Endothelial cell of umbilical vein (primary cell): Measurements from ENCODE around the gene MED12L. TPM values are rescaled to one million over a fixed set of nuclear protein-coding genes. Genes with fewer than 3 reads are reported as not detected.

ENCODE experiments used
- BruUV-seq: library from RNA; stranded (reverse); fragments of 400-500 nt; replicated peaks from 2 replicates; lab custom pipeline; 2021; lab: Mats Ljungman, UMichigan
- CTCF ChIA-PET: fragments of 300-600, 350-600 bp; sonication (Branson Sonifier 250); formaldehyde crosslinking; loops from one replicate; lab custom pipeline; 2021; ENCODE audit warnings: antibody characterized with exemption, inconsistent platforms; lab: Charles Lee
- POLR2A ChIA-PET: fragments of 300-600, 350-600 bp; sonication (Branson Sonifier 250); formaldehyde crosslinking; loops from one replicate; lab custom pipeline; 2021; ENCODE audit warnings: antibody characterized with exemption, inconsistent platforms; lab: Charles Lee
- DNase-seq: peaks from one replicate; pipeline ENCODE4 v3.0.0-alpha.2; 2011; ENCODE audit warnings: low read depth, low spot score
- FAIRE-seq: peaks from 2 replicates; lab custom pipeline; 2011; peaks lifted over from hg19 to GRCh38; lab: Jason Lieb, UNC
- H2AFZ ChIP-seq: 2 replicates; pipeline ENCODE4 v1.6.0; 2012; ENCODE audit warnings: low read depth, low read length, control low read depth, inconsistent platforms
- H3K27ac ChIP-seq: 2 replicates; pipeline ENCODE4 v1.5.1; 2011; ENCODE audit warnings: low read depth, mild to moderate bottlenecking, control low read depth, low read length, moderate library complexity; ENCODE audit not compliant: insufficient read depth
- H3K27me3 ChIP-seq, 2 experiments: 2 replicates each; pipeline versions ENCODE4 v1.6.0 to v1.6.1; 2011; ENCODE audit warnings: low read length in 2 of 2, mixed read lengths in 1 of 2; ENCODE audit not compliant: control insufficient read depth in 2 of 2, insufficient read depth in 2 of 2
- H3K36me3 ChIP-seq, 2 experiments: 2 replicates in 1 of 2; 3 replicates in 1 of 2; pipeline ENCODE4 v1.5.1; 2011; ENCODE audit warnings: low read length in 2 of 2, mild to moderate bottlenecking in 1 of 2, moderate library complexity in 1 of 2; ENCODE audit not compliant: control insufficient read depth in 2 of 2, insufficient read depth in 2 of 2; ENCODE audit errors: extremely low read depth in 1 of 2
- H3K4me1 ChIP-seq: 3 replicates; pipeline ENCODE4 v1.5.1; 2011; ENCODE audit warnings: mild to moderate bottlenecking, low read length; ENCODE audit not compliant: control insufficient read depth, insufficient read depth; ENCODE audit errors: extremely low read depth
- H3K4me2 ChIP-seq: 2 replicates; pipeline ENCODE4 v1.6.1; 2011; ENCODE audit warnings: low read length, control low read depth, mixed read lengths; ENCODE audit not compliant: insufficient read depth
- H3K4me3 ChIP-seq, 3 experiments: fragments of 200-600 bp in 1 of 3; sonication (generic), shearing (Covaris generic) in 1 of 3; replicated peaks in 1 of 3; 2 replicates each; pipeline ENCODE4 v1.5.1; 2011 to 2016; ENCODE audit warnings: control low read depth in 3 of 3, low read length in 3 of 3, mild to moderate bottlenecking in 2 of 3, inconsistent platforms in 1 of 3, low read depth in 1 of 3, moderate library complexity in 1 of 3; ENCODE audit not compliant: insufficient read depth in 1 of 3
- H3K79me2 ChIP-seq: 2 replicates; pipeline ENCODE4 v1.6.0; 2012; ENCODE audit warnings: low read length, inconsistent platforms; ENCODE audit not compliant: control insufficient read depth, insufficient read depth
- H3K9ac ChIP-seq: replicated peaks from 2 replicates; pipeline ENCODE3; 2011; ENCODE audit warnings: low read length, control low read depth; ENCODE audit not compliant: insufficient read depth; ENCODE audit errors: extremely low read depth
- H3K9me1 ChIP-seq: replicated peaks from 3 replicates; pipeline ENCODE4 v1.6.0; 2011; ENCODE audit warnings: mild to moderate bottlenecking, low read length; ENCODE audit not compliant: control insufficient read depth, insufficient read depth; ENCODE audit errors: extremely low read depth
- H3K9me3 ChIP-seq: replicated peaks from 2 replicates; pipeline ENCODE4 v1.5.1; 2012; ENCODE audit warnings: low read length, inconsistent platforms; ENCODE audit not compliant: control insufficient read depth, insufficient read depth
- H4K20me1 ChIP-seq: replicated peaks from 2 replicates; pipeline ENCODE3; 2011; ENCODE audit warnings: mild to moderate bottlenecking, low read length; ENCODE audit not compliant: control insufficient read depth, insufficient read depth; ENCODE audit errors: extremely low read depth
- EZH2 ChIP-seq: IDR thresholded peaks from 2 replicates; pipeline ENCODE4 v1.6.1; 2012; ENCODE audit warnings: borderline replicate concordance, low read depth, mild to moderate bottlenecking, moderate library complexity, low read length, inconsistent platforms; ENCODE audit not compliant: severe bottlenecking
- FOS ChIP-seq: IDR thresholded peaks from 2 replicates; pipeline ENCODE4 v1.6.1; 2011; ENCODE audit warnings: mild to moderate bottlenecking, low read length, moderate library complexity, borderline replicate concordance; ENCODE audit not compliant: insufficient read depth
- GATA2 ChIP-seq: IDR thresholded peaks from 2 replicates; pipeline ENCODE4 v1.7.0; 2011; ENCODE audit warnings: low read depth, mild to moderate bottlenecking, moderate library complexity, mixed read lengths, low read length; ENCODE audit not compliant: insufficient read length, insufficient read depth
- JUN ChIP-seq: IDR thresholded peaks from 2 replicates; pipeline ENCODE4 v1.6.1; 2011; ENCODE audit warnings: borderline replicate concordance, low read depth; ENCODE audit not compliant: insufficient read length, insufficient read depth
- MYC ChIP-seq: IDR thresholded peaks from one replicate; pipeline ENCODE4 v1.6.1; 2011; ENCODE audit warnings: mild to moderate bottlenecking, low read depth, low read length
- POLR2A ChIP-seq: IDR thresholded peaks from 2 replicates; pipeline ENCODE4 v1.6.1; 2012; ENCODE audit warnings: low read depth, mild to moderate bottlenecking, control low read depth, low read length
- POLR2AphosphoS5 ChIP-seq: IDR thresholded peaks from 2 replicates; pipeline ENCODE4 v1.6.1; 2012; ENCODE audit warnings: low read depth, mild to moderate bottlenecking, control low read depth, low read length, moderate library complexity; ENCODE audit not compliant: insufficient read depth
- dilution Hi-C: fragments of 300-500 bp; cut with MboI; formaldehyde crosslinking; loops from one replicate; pipeline ENCODE4 v1.15.0; 2019; ENCODE audit warnings: low sequenced_read_pairs; ENCODE audit not compliant: extremely low pct_ligation_motif_present
- intact Hi-C: fragments of 100-400 bp; cut with micrococcal nuclease; formaldehyde crosslinking; loops from one replicate; pipeline ENCODE4 v1.10.0; 2022
- polyA plus RNA-seq, 4 experiments: library from polyadenylated mRNA; depleted of rRNA in 3 of 4; stranded (reverse) in 3 of 4; unstranded in 1 of 4; fragments of >200 nt; gene quantifications; 2 replicates each; pipeline versions ENCODE4 v1.2.1 to v1.2.3, GENCODE V29; 2011 to 2012; ENCODE audit warnings: missing spikeins in 1 of 4
- total RNA-seq: library from RNA; stranded (reverse); gene quantifications from 2 replicates; pipeline ENCODE4 v1.2.3, GENCODE V29; 2021
- TF ChIP-seq, protein P1 (sequence below), 2 donors: IDR thresholded peaks; 1 replicate in 1 of 2; 2 replicates in 1 of 2; pipeline ENCODE4 v1.5.1; 2011; ENCODE audit warnings: low read length in 2 of 2, mild to moderate bottlenecking in 2 of 2, moderate library complexity in 2 of 2, control low read depth in 1 of 2, inconsistent platforms in 1 of 2, low read depth in 1 of 2; ENCODE audit not compliant: insufficient read depth in 1 of 2; ENCODE audit errors: extremely low read depth in 1 of 2
- TF ChIP-seq, protein P2 (sequence below): IDR thresholded peaks from 2 replicates; pipeline ENCODE4 v1.6.1; 2011; ENCODE audit not compliant: insufficient read depth, insufficient read length

Gene MED12L
- total and polyA plus RNA-seq, 2 donors (not counting 3 experiments of a cell fraction or from before 2014, with no cell fraction given): 0.03 to 0.27 TPM

DNA sequence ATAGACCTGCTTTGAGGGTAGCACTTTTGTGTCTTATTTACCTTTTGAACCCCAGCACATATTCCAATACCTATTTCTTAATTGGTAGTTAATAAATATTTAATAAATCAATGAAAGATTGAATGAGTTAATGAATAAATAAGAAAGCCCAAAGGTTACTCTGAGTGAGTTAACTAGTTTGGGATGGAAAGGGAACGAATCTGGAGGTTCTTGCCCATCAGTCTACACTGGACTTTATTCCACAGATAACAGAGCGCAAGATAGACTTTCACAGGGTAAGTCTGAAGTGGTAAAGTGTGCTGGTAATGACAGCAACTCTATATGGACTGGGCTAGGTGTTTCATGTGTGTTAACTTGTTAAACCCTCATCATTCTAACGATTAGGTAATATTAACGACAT is 33.1 kb upstream of the MED12L start:
- no TSS peak for BruUV-seq
- intact Hi-C loops: no loop called here
- Histone ChIP-seq H3K36me3 (no peaks in the 10 kb centered on the region), H3K27me3 (peaks cover 2 to 4% of the 10 kb centered on the region in 2 experiments), H3K4me3 (no peak overlapping the region), H3K4me2 (no peak overlapping the region), H3K9ac (no peak overlapping the region), H3K4me1 (no peaks in the 10 kb centered on the region), H4K20me1 (no peaks in the 10 kb centered on the region), H3K9me1 (no peaks in the 10 kb centered on the region), H2AFZ (no peak overlapping the region), H3K9me3 (no peaks in the 10 kb centered on the region), H3K27ac (no peak overlapping the region), H3K79me2 (no peaks in the 10 kb centered on the region)
- FAIRE-seq (no peak), DNase-seq (no peak)
- dilution Hi-C loops: no loop called here
- TF ChIP-seq, protein P1, sequence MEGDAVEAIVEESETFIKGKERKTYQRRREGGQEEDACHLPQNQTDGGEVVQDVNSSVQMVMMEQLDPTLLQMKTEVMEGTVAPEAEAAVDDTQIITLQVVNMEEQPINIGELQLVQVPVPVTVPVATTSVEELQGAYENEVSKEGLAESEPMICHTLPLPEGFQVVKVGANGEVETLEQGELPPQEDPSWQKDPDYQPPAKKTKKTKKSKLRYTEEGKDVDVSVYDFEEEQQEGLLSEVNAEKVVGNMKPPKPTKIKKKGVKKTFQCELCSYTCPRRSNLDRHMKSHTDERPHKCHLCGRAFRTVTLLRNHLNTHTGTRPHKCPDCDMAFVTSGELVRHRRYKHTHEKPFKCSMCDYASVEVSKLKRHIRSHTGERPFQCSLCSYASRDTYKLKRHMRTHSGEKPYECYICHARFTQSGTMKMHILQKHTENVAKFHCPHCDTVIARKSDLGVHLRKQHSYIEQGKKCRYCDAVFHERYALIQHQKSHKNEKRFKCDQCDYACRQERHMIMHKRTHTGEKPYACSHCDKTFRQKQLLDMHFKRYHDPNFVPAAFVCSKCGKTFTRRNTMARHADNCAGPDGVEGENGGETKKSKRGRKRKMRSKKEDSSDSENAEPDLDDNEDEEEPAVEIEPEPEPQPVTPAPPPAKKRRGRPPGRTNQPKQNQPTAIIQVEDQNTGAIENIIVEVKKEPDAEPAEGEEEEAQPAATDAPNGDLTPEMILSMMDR (IDR thresholded peaks at IDR 0.05; ENCODE audit: extremely low read depth in 1 of 2, insufficient read depth in 1 of 2, low read depth in 1 of 2, low read length in 2 of 2): no peak
- TF ChIP-seq JUN (no peak), MYC (no peak), POLR2A (no peak)
- ChIA-PET CTCF (no interaction called here), POLR2A (no interaction called here)

DNA sequence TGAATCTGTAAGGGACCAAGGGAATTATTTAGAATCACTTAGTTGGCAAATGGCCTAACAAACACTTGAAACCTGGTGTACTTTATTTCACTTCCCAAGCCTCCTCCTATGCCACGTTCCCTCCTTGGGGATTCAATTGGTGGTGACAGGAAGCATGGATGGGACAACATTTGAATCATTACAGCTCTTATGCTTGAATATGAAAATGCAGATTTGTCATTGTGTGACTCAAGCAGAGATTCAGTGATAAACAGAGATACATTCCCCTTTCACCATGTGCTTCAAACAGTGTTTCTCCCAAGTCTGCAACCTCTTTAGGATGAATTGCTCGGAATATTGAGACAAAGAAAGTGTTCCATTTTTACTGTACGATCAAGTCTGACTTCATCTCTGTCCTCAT is 32.7 kb upstream of the MED12L start:
- no TSS peak for BruUV-seq
- Histone ChIP-seq H3K4me2 (no peak overlapping the region), H3K9ac (no peak overlapping the region), H3K9me1 (no peaks in the 10 kb centered on the region), H2AFZ (no peak overlapping the region), H3K79me2 (no peaks in the 10 kb centered on the region), H3K4me3 (no peak overlapping the region), H3K27me3 (peaks cover 2 to 4% of the 10 kb centered on the region in 2 experiments), H4K20me1 (no peaks in the 10 kb centered on the region), H3K27ac (no peak overlapping the region), H3K36me3 (no peaks in the 10 kb centered on the region), H3K4me1 (no peaks in the 10 kb centered on the region), H3K9me3 (no peaks in the 10 kb centered on the region)
- dilution Hi-C loops (no loop called here), intact Hi-C loops (no loop called here)
- ChIA-PET POLR2A (no interaction called here), CTCF (no interaction called here)
- FAIRE-seq: no peak
- TF ChIP-seq POLR2AphosphoS5: no peak
- no peak for TF ChIP-seq JUN
- no peak for TF ChIP-seq GATA2
- no peak for TF ChIP-seq POLR2A
- no peak for TF ChIP-seq MYC
- TF ChIP-seq, protein P1 (IDR thresholded peaks at IDR 0.05; ENCODE audit: extremely low read depth in 1 of 2, insufficient read depth in 1 of 2, low read depth in 1 of 2, low read length in 2 of 2): no peak
- no peak for TF ChIP-seq FOS
- TF ChIP-seq EZH2: no peak
- TF ChIP-seq, protein P2, sequence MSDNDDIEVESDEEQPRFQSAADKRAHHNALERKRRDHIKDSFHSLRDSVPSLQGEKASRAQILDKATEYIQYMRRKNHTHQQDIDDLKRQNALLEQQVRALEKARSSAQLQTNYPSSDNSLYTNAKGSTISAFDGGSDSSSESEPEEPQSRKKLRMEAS: no peak
- DNase-seq: no peak
